Testis (tissue), 3 donors: ENCODE data around the gene NFIL3. TPM values are rescaled to one million over a fixed set of nuclear protein-coding genes. Genes with fewer than 3 reads are reported as not detected.
A peak's percentile ranks its signal among the peaks of the same experiment; 100 is the strongest.

Experiments
- DNase-seq: peaks from one replicate; pipeline ENCODE4 v3.0.0-alpha.2; 2019
- H3K27ac ChIP-seq, 2 donors: fragments of 200-600 bp; sonication (generic); one replicate each; pipeline ENCODE4 v1.5.1; 2019
- H3K27me3 ChIP-seq: fragments of 200-600 bp; sonication (generic); one replicate; pipeline ENCODE4 v1.5.1; 2019
- H3K36me3 ChIP-seq: fragments of 200-600 bp; sonication (generic); one replicate; pipeline ENCODE4 v1.5.1; 2017; ENCODE audit warnings: low read depth; ENCODE audit errors: missing control alignments
- H3K4me1 ChIP-seq: fragments of 200-600 bp; sonication (generic); one replicate; pipeline ENCODE4 v1.5.1; 2019
- H3K4me3 ChIP-seq, 2 donors: fragments of 200-600 bp; sonication (generic); one replicate each; pipeline ENCODE4 v1.5.1; 2017 to 2019
- H3K9me3 ChIP-seq: fragments of 200-600 bp; sonication (generic); one replicate; pipeline ENCODE4 v1.5.1; 2017
- POLR2A ChIP-seq: fragments of 450-650 bp; IDR thresholded peaks from one replicate; pipeline ENCODE4 v1.6.1; 2017; ENCODE audit warnings: antibody characterized with exemption, mild to moderate bottlenecking, moderate library complexity
- WGBS, 2 donors: methylation state at CpG; one replicate each; pipeline ENCODE4 v1.1.5; 2018; 5-methylcytosine and 5-hydroxymethylcytosine counted together
- intact Hi-C: fragments of 100-400 bp; cut with DNase I; formaldehyde crosslinking; loops from one replicate; pipeline ENCODE4 v1.15.1; 2023; ENCODE audit warnings: low total_unique reads
- polyA plus RNA-seq: library from polyadenylated mRNA; stranded (reverse); fragments of 350-450 nt; fragmentation: Illumina TruSeq; extraction: RNeasy Lipid Tissue Mini Kit (QIAGEN cat#74804); gene quantifications from one replicate; pipeline ENCODE4 v1.2.3, GENCODE V29; 2014; ENCODE audit warnings: low read depth, low replicate concordance; ENCODE audit not compliant: insufficient read depth
- total RNA-seq, 2 donors: library from RNA; depleted of rRNA; stranded (reverse); fragments of >200 nt; gene quantifications; one replicate each; pipeline ENCODE4 v1.2.3, GENCODE V29; 2016
- TF ChIP-seq, protein P1 (sequence below), 3 experiments: fragments of 450-650 bp in 2 of 3; fragments of 200-600 bp in 1 of 3; sonication (generic) in 1 of 3; IDR thresholded peaks; one replicate each; pipeline ENCODE4 v1.5.1; 2016 to 2019; ENCODE audit warnings: antibody characterized with exemption in 3 of 3, mild to moderate bottlenecking in 2 of 3, moderate library complexity in 1 of 3

Gene NFIL3
- total and polyA plus RNA-seq, 3 donors from 2014 or later: 25.3 to 34.8 (median 30.5) TPM

DNA sequence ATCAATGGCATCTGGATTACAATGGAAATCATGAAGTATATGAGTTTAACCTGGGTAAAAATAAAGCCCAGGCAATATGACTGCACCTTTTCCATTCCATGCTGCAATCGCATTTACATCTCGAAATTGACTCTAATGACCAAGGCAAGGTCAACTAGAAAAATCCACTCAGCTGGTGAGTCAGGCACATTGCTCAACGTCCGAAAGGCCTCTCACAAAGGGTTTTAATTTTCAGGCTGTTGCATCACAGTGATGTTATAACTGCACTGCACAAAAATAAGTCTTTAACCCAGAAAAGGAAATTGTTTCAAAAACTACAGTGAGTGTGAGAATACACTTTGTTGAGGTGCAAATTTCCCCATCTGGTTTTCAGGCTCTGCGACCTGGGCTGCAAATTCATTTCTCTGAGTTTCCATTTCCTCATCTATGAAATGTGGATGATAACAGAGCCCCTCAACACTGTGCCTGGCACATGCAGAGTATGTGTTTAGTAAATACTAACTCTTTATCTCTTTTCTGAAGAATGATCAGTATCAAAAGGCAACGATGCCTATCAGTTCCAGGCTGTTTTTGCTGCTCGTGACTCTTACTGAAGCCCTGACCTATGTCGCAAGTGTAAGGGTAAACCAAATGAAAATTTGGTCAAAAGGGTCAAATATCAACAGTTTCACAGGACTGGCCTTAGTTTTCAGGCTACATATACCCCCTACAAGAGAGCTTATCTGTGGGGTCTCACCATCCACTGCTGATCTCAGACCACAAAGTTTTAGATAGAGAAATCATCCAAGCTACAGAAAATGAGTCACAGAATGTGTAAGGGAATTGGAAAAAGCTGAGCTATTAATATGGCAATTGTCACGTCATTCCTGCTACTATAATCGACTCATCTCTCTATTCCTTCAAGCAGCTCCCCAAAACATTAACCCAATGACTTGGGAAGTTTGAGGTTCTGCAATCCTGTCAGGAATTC, 4.1 kb downstream of the NFIL3 start:
- TF ChIP-seq, protein P1, sequence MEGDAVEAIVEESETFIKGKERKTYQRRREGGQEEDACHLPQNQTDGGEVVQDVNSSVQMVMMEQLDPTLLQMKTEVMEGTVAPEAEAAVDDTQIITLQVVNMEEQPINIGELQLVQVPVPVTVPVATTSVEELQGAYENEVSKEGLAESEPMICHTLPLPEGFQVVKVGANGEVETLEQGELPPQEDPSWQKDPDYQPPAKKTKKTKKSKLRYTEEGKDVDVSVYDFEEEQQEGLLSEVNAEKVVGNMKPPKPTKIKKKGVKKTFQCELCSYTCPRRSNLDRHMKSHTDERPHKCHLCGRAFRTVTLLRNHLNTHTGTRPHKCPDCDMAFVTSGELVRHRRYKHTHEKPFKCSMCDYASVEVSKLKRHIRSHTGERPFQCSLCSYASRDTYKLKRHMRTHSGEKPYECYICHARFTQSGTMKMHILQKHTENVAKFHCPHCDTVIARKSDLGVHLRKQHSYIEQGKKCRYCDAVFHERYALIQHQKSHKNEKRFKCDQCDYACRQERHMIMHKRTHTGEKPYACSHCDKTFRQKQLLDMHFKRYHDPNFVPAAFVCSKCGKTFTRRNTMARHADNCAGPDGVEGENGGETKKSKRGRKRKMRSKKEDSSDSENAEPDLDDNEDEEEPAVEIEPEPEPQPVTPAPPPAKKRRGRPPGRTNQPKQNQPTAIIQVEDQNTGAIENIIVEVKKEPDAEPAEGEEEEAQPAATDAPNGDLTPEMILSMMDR (IDR thresholded peaks at IDR 0.05): no peak
- TF ChIP-seq POLR2A: no peak
- H3K4me3 ChIP-seq: no peak overlapping the region
- H3K36me3 ChIP-seq: no peaks in the 10 kb centered on the region
- WGBS, 2 donors: 44 to 52% methylated on average over 10 of the region's 10 CpGs
- no peak overlapping the region for H3K27ac ChIP-seq
- H3K4me1 ChIP-seq: peaks cover 31% of the 10 kb centered on the region
- peak; percentile 40 for DNase-seq
- intact Hi-C loops: no loop called here
- H3K27me3 ChIP-seq: no peaks in the 10 kb centered on the region
- H3K9me3 ChIP-seq: no peaks in the 10 kb centered on the region

DNA sequence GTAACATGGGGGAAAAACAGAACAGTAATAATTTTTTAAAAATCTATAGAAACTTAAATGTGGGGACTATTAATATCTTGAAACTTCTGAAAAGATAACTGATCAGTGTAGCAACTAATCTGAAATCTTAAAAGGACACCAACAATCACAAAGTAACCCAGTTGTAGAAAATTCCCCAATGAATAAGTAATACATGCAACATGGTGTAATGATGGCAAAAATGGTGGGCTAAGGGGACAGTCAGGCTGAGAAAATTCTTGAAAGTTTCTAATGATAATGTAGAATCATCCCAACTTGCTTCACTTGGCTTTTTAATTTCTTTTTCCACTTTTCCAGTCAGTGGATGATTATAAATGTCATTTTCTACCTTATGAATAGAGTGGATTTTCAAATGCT, 5.4 kb downstream of the NFIL3 start:
- intact Hi-C loops: no loop called here
- H3K4me1 ChIP-seq: peaks cover 31% of the 10 kb centered on the region
- H3K36me3 ChIP-seq: no peaks in the 10 kb centered on the region

DNA sequence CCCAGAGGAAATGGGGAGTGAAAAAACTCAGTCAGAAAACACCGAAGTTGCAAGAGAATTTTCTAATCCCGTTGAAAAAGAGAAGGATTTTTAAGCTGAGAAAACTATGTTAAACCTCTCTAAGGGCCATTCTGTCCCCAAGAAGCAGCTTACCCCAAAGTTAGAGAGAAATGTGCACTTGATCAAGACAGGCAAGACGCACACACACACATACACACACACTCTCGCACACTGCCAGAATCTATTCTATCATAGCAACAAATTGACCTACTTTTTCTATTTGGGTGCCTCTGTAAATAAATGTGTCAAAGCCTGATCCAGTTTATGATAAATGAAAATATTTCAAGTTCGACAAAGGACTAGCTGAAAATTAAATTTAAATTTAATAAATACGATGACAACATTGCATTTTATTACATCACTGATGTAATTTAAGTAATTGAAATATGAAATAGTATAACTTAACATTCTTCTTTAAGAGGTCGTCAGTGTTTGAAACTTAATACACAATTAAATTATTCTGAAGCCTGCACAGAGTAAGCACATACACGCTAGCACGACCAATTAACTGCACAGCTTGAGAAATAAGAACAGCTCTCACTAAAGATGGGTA, 5.9 kb downstream of the NFIL3 start:
- peak; percentile 68 for DNase-seq
- H3K4me1 ChIP-seq: peaks cover 31% of the 10 kb centered on the region
- intact Hi-C loops: no loop called here

More for the DNA sequence above, 5.4 kb downstream of the NFIL3 start:
- Histone ChIP-seq H3K9me3 (no peaks in the 10 kb centered on the region), H3K4me3 (no peak overlapping the region), H3K27ac (no peak overlapping the region), H3K27me3 (no peaks in the 10 kb centered on the region)
- TF ChIP-seq, protein P1 (IDR thresholded peaks at IDR 0.05): no peak
- no peak for TF ChIP-seq POLR2A
- no peak for DNase-seq

DNA sequence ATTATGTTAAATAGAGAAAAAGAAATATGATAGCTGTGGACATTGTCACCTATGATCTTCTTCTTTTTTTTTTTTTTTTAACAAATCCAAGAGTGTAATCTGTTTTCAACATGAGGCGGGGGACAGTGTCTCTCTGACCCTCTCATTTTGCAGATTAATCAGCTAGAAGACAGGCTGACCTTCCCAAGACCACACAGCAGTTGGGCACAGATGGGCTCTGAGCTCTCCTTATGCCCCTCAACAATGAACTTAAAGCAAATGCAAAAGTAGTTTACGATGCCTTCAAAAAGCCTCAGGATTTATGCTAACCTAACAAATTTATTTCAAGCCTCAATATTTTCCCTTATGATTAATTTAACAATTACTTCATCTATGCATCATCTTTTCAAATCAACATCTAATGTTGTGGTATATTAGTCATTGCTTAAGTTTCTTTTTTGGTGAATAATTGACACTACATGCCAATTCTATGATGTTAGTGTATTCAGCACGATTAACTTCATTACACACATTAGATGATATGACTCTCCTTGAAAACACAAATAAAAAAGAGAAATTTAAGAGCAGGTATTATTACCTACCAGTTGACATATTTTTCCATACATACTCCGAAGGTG, 7.4 kb downstream of the NFIL3 start:
- intact Hi-C loops: no loop called here
- Histone ChIP-seq H3K36me3 (no peaks in the 10 kb centered on the region), H3K4me3 (no peak overlapping the region), H3K27me3 (no peaks in the 10 kb centered on the region), H3K27ac (no peak overlapping the region), H3K4me1 (peaks cover 31% of the 10 kb centered on the region), H3K9me3 (no peaks in the 10 kb centered on the region)
- no peak for DNase-seq
- 78 to 90% methylated on average over 4 of the region's 4 CpGs for WGBS, 2 donors
- TF ChIP-seq POLR2A: no peak

More for the DNA sequence above, 5.9 kb downstream of the NFIL3 start:
- WGBS, 2 donors: 69 to 71% methylated on average over 9 of the region's 9 CpGs
- TF ChIP-seq POLR2A: no peak
- TF ChIP-seq, protein P1 (IDR thresholded peaks at IDR 0.05): no peak
- Histone ChIP-seq H3K27ac (no peak overlapping the region), H3K9me3 (no peaks in the 10 kb centered on the region), H3K27me3 (no peaks in the 10 kb centered on the region), H3K4me3 (no peak overlapping the region), H3K36me3 (no peaks in the 10 kb centered on the region)

DNA sequence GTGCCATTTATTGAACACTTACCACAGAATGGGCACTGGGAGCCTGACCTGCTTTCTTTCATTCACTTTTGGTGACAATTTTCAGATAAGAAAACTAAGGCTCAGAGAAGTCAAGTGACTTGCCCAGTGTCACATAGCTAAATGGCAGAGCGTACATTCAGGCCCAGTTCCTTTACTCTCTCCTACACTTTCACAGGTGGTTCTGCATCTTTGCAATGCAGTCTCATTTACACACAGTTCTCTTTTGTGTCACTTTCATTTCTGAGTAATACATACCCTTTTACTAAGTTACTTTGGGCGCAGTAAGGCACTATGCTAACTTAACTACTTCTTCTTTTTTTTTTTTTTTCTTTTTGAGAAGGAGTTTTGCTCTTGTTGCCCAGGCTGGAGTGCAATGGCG, 8.3 kb downstream of the NFIL3 start:
- WGBS, 2 donors: 87 to 91% methylated on average over 3 of the region's 3 CpGs
- no peak for DNase-seq
- Histone ChIP-seq H3K4me1 (peaks cover 25% of the 10 kb centered on the region), H3K27ac (no peak overlapping the region), H3K4me3 (no peak overlapping the region), H3K9me3 (no peaks in the 10 kb centered on the region), H3K27me3 (no peaks in the 10 kb centered on the region), H3K36me3 (no peaks in the 10 kb centered on the region)
- no peak for TF ChIP-seq POLR2A
- TF ChIP-seq, protein P1 (IDR thresholded peaks at IDR 0.05): no peak
- intact Hi-C loops: no loop called here
